NCI-H748 (cell line): Measurements from ENCODE around the gene TYW1.
"Not testable (repeated sequence)": the region's sequence is repeated elsewhere in the genome, so short reads cannot be mapped to it uniquely, and the experiment has no call there.

ENCODE experiments used
- DNase-seq: peaks from one replicate; lab custom pipeline; 2025; ENCODE audit not compliant: unreplicated experiment; lab: John Stamatoyannopoulos, UW

TYW1 gene

GRCh38 chr7:67043559-67043930 is 46.9 kb downstream of the TYW1 start:
- DNase-seq, result not testable (repeated sequence)

- no peak for DNase-seq
Observed at GRCh38 chr7:67045496-67045995, 48.9 kb downstream of the TYW1 start.

GRCh38 chr7:67046819-67047218 is 50.2 kb downstream of the TYW1 start:
- DNase-seq, result not testable (repeated sequence)

- DNase-seq, result not testable (repeated sequence)
Observed at GRCh38 chr7:67049908-67050307, 53.3 kb downstream of the TYW1 start.

GRCh38 chr7:67052161-67052560 is 55.5 kb downstream of the TYW1 start:
- DNase-seq, result not testable (repeated sequence)

- DNase-seq, result no peak
Observed at GRCh38 chr7:67056683-67057082, 60.0 kb downstream of the TYW1 start.

- not testable (repeated sequence) for DNase-seq
Observed at GRCh38 chr7:67061321-67061720, 64.7 kb downstream of the TYW1 start.

- not testable (repeated sequence) for DNase-seq
Observed at GRCh38 chr7:67062802-67063201, 66.2 kb downstream of the TYW1 start.

- not testable (repeated sequence) for DNase-seq
Observed at GRCh38 chr7:67066950-67067622, 70.5 kb downstream of the TYW1 start.

GRCh38 chr7:67076120-67076519 is 79.5 kb downstream of the TYW1 start:
- not testable (repeated sequence) for DNase-seq

- not testable (repeated sequence) for DNase-seq
Observed at GRCh38 chr7:67082880-67083279, 86.2 kb downstream of the TYW1 start.

- not testable (repeated sequence) for DNase-seq
Observed at GRCh38 chr7:67089261-67089660, 92.6 kb downstream of the TYW1 start.

GRCh38 chr7:67091053-67091452 is 94.4 kb downstream of the TYW1 start:
- DNase-seq, result not testable (repeated sequence)

- DNase-seq, result not testable (repeated sequence)
Observed at GRCh38 chr7:67098031-67098430, 101.4 kb downstream of the TYW1 start.

- DNase-seq, result not testable (repeated sequence)
Observed at GRCh38 chr7:67099406-67099805, 102.8 kb downstream of the TYW1 start.

GRCh38 chr7:67100038-67100437 is 103.4 kb downstream of the TYW1 start:
- DNase-seq, result not testable (repeated sequence)

- no peak for DNase-seq
Observed at GRCh38 chr7:67100956-67101361, 104.3 kb downstream of the TYW1 start.

- not testable (repeated sequence) for DNase-seq
Observed at GRCh38 chr7:67104937-67105336, 108.3 kb downstream of the TYW1 start.

- DNase-seq, result no peak
Observed at GRCh38 chr7:67105377-67105776, 108.7 kb downstream of the TYW1 start.

GRCh38 chr7:67106255-67106654 is 109.6 kb downstream of the TYW1 start:
- not testable (repeated sequence) for DNase-seq

GRCh38 chr7:67111342-67111741 is 114.7 kb downstream of the TYW1 start:
- not testable (repeated sequence) for DNase-seq

- not testable (repeated sequence) for DNase-seq
Observed at GRCh38 chr7:67114483-67115246, 118.0 kb downstream of the TYW1 start.
